HL-60 (cell line): Measurements from ENCODE around the gene IPPK.

Experiments
- POLR2AphosphoS5 ChIP-seq: IDR thresholded peaks from 2 replicates; pipeline ENCODE4 v1.6.1; 2012; ENCODE audit warnings: low read depth
- REST ChIP-seq: IDR thresholded peaks from 2 replicates; pipeline ENCODE4 v1.6.1; 2012; ENCODE audit warnings: low read depth; ENCODE audit not compliant: insufficient replicate concordance
- TF ChIP-seq, protein P1 (sequence below): IDR thresholded peaks from one replicate; pipeline ENCODE4 v1.5.1; 2011; ENCODE audit warnings: low read length, control low read depth, inconsistent platforms; ENCODE audit not compliant: insufficient read depth

DNA sequence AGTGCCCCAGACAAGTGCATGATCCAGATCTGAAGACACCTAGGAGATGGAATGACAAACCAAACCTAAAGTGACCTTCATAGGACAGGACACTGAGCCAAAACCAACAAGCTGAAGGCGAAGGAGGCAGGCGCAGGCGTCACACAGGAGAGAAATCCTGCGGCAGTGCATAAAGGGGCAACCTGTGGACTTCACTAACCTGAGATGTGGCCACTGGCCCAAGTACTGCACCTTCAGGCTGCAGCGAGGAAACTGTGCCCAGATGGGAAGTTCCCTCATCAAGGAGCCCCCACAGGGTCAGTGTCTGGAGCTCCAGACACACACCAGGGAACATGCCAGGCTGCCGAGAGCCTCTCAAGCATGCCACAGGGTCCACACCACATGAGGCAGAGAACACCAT, 3.7 kb downstream of the IPPK start:
- TF ChIP-seq, protein P1, sequence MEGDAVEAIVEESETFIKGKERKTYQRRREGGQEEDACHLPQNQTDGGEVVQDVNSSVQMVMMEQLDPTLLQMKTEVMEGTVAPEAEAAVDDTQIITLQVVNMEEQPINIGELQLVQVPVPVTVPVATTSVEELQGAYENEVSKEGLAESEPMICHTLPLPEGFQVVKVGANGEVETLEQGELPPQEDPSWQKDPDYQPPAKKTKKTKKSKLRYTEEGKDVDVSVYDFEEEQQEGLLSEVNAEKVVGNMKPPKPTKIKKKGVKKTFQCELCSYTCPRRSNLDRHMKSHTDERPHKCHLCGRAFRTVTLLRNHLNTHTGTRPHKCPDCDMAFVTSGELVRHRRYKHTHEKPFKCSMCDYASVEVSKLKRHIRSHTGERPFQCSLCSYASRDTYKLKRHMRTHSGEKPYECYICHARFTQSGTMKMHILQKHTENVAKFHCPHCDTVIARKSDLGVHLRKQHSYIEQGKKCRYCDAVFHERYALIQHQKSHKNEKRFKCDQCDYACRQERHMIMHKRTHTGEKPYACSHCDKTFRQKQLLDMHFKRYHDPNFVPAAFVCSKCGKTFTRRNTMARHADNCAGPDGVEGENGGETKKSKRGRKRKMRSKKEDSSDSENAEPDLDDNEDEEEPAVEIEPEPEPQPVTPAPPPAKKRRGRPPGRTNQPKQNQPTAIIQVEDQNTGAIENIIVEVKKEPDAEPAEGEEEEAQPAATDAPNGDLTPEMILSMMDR = no peak
- TF ChIP-seq REST (no peak), POLR2AphosphoS5 (no peak)
